Epithelial cell of esophagus (primary cell): Measurements from ENCODE around the gene PODNL1.

Experiments used
- DNase-seq: peaks from one replicate; pipeline ENCODE4 v3.0.0; 2010; ENCODE audit warnings: low read depth
- H3K4me3 ChIP-seq: 2 replicates; pipeline ENCODE4 v1.5.1; 2011; ENCODE audit warnings: mild to moderate bottlenecking, low read length, control low read depth
- TF ChIP-seq, protein P1 (sequence below): IDR thresholded peaks from 2 replicates; pipeline ENCODE4 v1.5.1; 2011; ENCODE audit warnings: low read depth, mild to moderate bottlenecking, low read length, control low read depth, inconsistent platforms; ENCODE audit not compliant: insufficient read depth; ENCODE audit errors: missing control alignments

Gene PODNL1

DNA sequence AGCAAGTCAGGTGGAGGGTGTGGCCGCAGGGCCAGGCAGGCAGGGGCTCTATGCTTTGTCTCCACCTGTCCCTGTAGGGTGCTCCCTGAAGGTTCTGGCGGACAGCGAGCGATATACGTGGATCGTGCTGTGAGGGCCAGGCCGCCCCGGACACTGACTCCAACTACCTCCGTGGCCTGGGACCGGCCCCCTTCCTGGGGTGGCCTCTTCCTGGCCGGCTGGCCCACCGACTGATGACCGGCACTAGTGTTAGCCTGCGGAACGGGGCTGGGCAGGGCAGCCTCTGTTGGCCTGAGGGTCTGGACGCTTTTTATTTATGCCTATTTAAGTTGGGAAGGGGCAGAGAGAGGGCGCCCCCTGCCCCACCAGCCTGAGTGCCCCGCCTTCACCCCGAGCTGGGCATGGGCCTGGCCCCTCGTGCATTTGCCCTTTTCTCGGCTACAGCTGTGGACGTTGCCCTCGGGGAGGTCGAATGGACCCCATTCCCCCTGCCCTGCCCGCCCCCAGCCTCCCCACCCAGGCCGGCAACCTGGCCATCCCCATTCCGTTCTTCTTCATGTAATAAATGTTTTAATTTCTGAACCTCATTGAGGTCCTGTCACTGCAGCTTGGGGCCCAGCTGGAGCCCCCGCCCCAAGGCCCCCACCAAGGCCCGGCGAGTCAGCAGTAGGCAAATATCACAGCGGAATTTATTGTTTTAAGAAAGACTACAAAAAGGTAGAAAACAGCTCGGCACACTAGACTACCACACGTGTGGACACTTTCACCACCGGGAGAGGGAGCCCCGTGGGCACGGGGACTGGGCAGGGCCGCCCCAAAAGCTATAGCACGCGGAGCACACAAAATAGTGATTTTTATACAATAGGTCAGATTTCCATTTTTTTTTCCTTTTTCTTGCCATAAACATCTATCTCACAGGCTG lies 22.9 kb upstream of the PODNL1 start:
- no peak for DNase-seq
- no peak overlapping the region for H3K4me3 ChIP-seq
- TF ChIP-seq, protein P1, sequence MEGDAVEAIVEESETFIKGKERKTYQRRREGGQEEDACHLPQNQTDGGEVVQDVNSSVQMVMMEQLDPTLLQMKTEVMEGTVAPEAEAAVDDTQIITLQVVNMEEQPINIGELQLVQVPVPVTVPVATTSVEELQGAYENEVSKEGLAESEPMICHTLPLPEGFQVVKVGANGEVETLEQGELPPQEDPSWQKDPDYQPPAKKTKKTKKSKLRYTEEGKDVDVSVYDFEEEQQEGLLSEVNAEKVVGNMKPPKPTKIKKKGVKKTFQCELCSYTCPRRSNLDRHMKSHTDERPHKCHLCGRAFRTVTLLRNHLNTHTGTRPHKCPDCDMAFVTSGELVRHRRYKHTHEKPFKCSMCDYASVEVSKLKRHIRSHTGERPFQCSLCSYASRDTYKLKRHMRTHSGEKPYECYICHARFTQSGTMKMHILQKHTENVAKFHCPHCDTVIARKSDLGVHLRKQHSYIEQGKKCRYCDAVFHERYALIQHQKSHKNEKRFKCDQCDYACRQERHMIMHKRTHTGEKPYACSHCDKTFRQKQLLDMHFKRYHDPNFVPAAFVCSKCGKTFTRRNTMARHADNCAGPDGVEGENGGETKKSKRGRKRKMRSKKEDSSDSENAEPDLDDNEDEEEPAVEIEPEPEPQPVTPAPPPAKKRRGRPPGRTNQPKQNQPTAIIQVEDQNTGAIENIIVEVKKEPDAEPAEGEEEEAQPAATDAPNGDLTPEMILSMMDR = peak; percentile 19

GRCh38 chr19:13959962-13960862 lies 22.0 kb upstream of the PODNL1 start:
- no peak overlapping the region for H3K4me3 ChIP-seq
- no peak for DNase-seq
- TF ChIP-seq, protein P1 = peak; percentile 22

- TF ChIP-seq, protein P1 = no peak
- no peak for DNase-seq
- H3K4me3 ChIP-seq = no peak overlapping the region
Observed at GRCh38 chr19:13959141-13959961, 21.1 kb upstream of the PODNL1 start.

DNA sequence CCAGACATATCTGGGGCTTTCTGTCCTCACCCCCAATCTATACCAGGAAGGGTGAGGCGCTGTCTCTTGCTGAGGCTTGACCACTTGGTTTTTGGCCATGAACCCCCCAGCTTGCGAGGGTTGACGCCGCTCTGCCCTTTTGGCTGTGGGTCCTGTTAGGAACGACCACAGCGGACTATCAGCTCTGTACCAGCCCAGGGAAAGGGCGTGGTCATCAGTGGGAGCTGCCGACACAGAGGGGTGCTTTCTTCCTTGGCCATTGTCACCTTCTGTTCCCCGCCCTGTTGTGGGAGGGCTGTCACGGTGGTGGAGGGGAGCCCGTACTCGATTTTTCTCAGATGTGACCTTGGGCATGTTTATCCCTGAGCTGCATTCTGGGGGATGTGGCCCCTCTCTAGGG lies 19.8 kb upstream of the PODNL1 start:
- DNase-seq = no peak
- H3K4me3 ChIP-seq = no peak overlapping the region
- TF ChIP-seq, protein P1 = no peak

- H3K4me3 ChIP-seq = no peak overlapping the region
- TF ChIP-seq, protein P1 = no peak
Observed at GRCh38 chr19:13957051-13957450, 18.8 kb upstream of the PODNL1 start.

GRCh38 chr19:13956365-13956744 lies 18.1 kb upstream of the PODNL1 start:
- TF ChIP-seq, protein P1 = no peak
- H3K4me3 ChIP-seq = no peak overlapping the region
- no peak for DNase-seq

More at GRCh38 chr19:13957051-13957450, 18.8 kb upstream of the PODNL1 start:
- no peak for DNase-seq
